ENCODE measurements around the gene SPP1.

GRCh38 chr4:87985887-87986200, 10.3 kb downstream of the SPP1 start:
- TF ChIP-seq, protein P1, sequence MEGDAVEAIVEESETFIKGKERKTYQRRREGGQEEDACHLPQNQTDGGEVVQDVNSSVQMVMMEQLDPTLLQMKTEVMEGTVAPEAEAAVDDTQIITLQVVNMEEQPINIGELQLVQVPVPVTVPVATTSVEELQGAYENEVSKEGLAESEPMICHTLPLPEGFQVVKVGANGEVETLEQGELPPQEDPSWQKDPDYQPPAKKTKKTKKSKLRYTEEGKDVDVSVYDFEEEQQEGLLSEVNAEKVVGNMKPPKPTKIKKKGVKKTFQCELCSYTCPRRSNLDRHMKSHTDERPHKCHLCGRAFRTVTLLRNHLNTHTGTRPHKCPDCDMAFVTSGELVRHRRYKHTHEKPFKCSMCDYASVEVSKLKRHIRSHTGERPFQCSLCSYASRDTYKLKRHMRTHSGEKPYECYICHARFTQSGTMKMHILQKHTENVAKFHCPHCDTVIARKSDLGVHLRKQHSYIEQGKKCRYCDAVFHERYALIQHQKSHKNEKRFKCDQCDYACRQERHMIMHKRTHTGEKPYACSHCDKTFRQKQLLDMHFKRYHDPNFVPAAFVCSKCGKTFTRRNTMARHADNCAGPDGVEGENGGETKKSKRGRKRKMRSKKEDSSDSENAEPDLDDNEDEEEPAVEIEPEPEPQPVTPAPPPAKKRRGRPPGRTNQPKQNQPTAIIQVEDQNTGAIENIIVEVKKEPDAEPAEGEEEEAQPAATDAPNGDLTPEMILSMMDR (conservative IDR thresholded peaks at IDR 0.05 in 1 of 2, IDR thresholded peaks at IDR 0.05 in 1 of 2; ENCODE audit: extremely low read depth in 1 of 2, insufficient read depth in 1 of 2, low read depth in 1 of 2, low read length in 2 of 2) = no peak
- TF ChIP-seq EZH2 (IDR thresholded peaks at IDR 0.05; ENCODE audit: borderline replicate concordance, low read length) = no peak
